Activated naive CD8-positive, alpha-beta T cell treated with anti-CD3 and anti-CD28 coated beads for 36 hours (primary cell): ENCODE results near the gene PROK2. TPM values are rescaled to one million over a fixed set of nuclear protein-coding genes. Genes with fewer than 3 reads are reported as not detected.
A peak's percentile ranks its signal among the peaks of the same experiment; 100 is the strongest.

Source experiments
- DNase-seq: peaks from one replicate; pipeline ENCODE4 v3.0.0; 2021
- H3K27ac Mint-ChIP-seq: one replicate; pipeline ENCODE4 v1.8.0; 2022; ENCODE audit warnings: mild to moderate bottlenecking, moderate library complexity, mixed read lengths
- H3K27me3 Mint-ChIP-seq: one replicate; pipeline ENCODE4 v1.8.0; 2022; ENCODE audit warnings: mild to moderate bottlenecking, mixed read lengths
- H3K36me3 Mint-ChIP-seq: one replicate; pipeline ENCODE4 v1.8.0; 2021; ENCODE audit warnings: mild to moderate bottlenecking, mixed read lengths
- H3K4me1 Mint-ChIP-seq: one replicate; pipeline ENCODE4 v1.8.0; 2021; ENCODE audit warnings: mixed read lengths
- H3K4me3 Mint-ChIP-seq: one replicate; pipeline ENCODE4 v1.8.0; 2022; ENCODE audit warnings: mild to moderate bottlenecking, moderate library complexity, mixed read lengths
- H3K9me3 Mint-ChIP-seq: one replicate; pipeline ENCODE4 v1.8.0; 2022; ENCODE audit warnings: mixed read lengths
- total RNA-seq, 2 experiments: library from RNA; stranded (reverse); gene quantifications; one replicate each; pipeline ENCODE4 v1.2.3, GENCODE V29; 2021

The PROK2 gene
- total RNA-seq, 2 experiments from 2014 or later: 0.34 TPM; not detected in 1

GRCh38 chr3:71776538-71776937 is 8.4 kb downstream of the PROK2 start:
- Mint-ChIP-seq H3K4me3 (no peak overlapping the region), H3K4me1 (no peaks in the 10 kb centered on the region), H3K36me3 (no peaks in the 10 kb centered on the region), H3K27me3 (peaks cover 30% of the 10 kb centered on the region), H3K27ac (no peak overlapping the region), H3K9me3 (no peaks in the 10 kb centered on the region)
- DNase-seq: no peak

GRCh38 chr3:71771884-71772283 is 13.1 kb downstream of the PROK2 start:
- Mint-ChIP-seq H3K4me1 (no peaks in the 10 kb centered on the region), H3K27me3 (peaks cover 4% of the 10 kb centered on the region), H3K4me3 (no peak overlapping the region), H3K27ac (no peak overlapping the region), H3K36me3 (no peaks in the 10 kb centered on the region), H3K9me3 (no peaks in the 10 kb centered on the region)
- DNase-seq: no peak

- H3K4me3 Mint-ChIP-seq: no peak overlapping the region
- no peak overlapping the region for H3K27ac Mint-ChIP-seq
These were observed 13.8 kb downstream of the PROK2 start for GRCh38 chr3:71771126-71771525.

GRCh38 chr3:71763426-71763825 is 21.5 kb downstream of the PROK2 start:
- Mint-ChIP-seq H3K27ac (no peak overlapping the region), H3K4me3 (no peak overlapping the region), H3K27me3 (peaks cover 21% of the 10 kb centered on the region), H3K4me1 (no peaks in the 10 kb centered on the region), H3K9me3 (no peaks in the 10 kb centered on the region), H3K36me3 (no peaks in the 10 kb centered on the region)
- no peak for DNase-seq

More at GRCh38 chr3:71771126-71771525, 13.8 kb downstream of the PROK2 start:
- peaks cover 4% of the 10 kb centered on the region for H3K27me3 Mint-ChIP-seq
- no peaks in the 10 kb centered on the region for H3K36me3 Mint-ChIP-seq
- no peaks in the 10 kb centered on the region for H3K9me3 Mint-ChIP-seq
- DNase-seq: no peak
- no peaks in the 10 kb centered on the region for H3K4me1 Mint-ChIP-seq

DNA sequence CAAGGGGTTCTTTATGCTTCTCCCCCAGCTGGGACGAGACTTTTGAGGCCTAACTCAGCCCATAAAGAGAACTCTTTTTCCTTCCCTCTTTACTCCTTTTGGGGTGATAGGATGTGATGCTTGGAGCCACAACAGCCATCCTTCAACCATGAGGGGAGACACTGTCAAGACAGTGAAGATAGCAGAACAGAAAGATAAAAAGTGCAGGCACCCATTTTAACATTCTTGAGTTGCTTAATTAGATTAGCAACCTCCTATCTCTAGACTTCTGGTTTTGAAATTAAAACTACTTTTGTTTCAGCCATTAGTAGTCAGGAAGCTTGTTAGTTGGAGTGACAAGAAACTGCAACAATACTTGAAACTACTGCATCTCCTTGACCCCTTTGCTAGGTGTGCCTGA is 24.8 kb downstream of the PROK2 start:
- Mint-ChIP-seq H3K36me3 (no peaks in the 10 kb centered on the region), H3K9me3 (no peaks in the 10 kb centered on the region), H3K27ac (no peak overlapping the region), H3K27me3 (peaks cover 40% of the 10 kb centered on the region), H3K4me3 (no peak overlapping the region), H3K4me1 (peaks cover 6% of the 10 kb centered on the region)
- DNase-seq: no peak

GRCh38 chr3:71759401-71759800 is 25.5 kb downstream of the PROK2 start:
- Mint-ChIP-seq H3K4me3 (no peak overlapping the region), H3K4me1 (peaks cover 6% of the 10 kb centered on the region), H3K27me3 (peaks cover 45% of the 10 kb centered on the region), H3K36me3 (no peaks in the 10 kb centered on the region), H3K9me3 (no peaks in the 10 kb centered on the region), H3K27ac (no peak overlapping the region)
- DNase-seq: no peak

DNA sequence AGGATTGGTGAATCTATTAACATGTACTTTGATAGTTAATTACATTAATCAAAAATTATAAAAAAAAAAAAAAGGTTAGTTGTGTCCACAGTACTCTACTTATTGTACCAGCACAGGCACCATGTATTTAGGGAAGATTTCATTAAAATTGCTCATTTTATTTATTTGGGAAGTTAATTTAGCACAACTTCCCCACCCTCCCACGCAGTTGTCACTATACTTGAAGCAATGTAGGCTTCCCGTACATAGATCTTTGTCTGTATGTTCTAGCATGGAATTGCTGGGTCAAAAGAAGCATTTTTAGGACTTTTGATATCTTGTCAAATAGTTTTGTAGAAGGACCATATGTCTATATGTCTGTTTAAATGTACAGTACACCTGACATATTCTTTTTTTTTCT is 26.9 kb downstream of the PROK2 start:
- Mint-ChIP-seq H3K36me3 (no peaks in the 10 kb centered on the region), H3K4me3 (no peak overlapping the region), H3K27me3 (peaks cover 46% of the 10 kb centered on the region), H3K9me3 (no peaks in the 10 kb centered on the region), H3K27ac (no peak overlapping the region), H3K4me1 (peaks cover 6% of the 10 kb centered on the region)
- no peak for DNase-seq

- no peak overlapping the region for H3K27ac Mint-ChIP-seq
- H3K4me1 Mint-ChIP-seq: peaks cover 6% of the 10 kb centered on the region
- H3K36me3 Mint-ChIP-seq: no peaks in the 10 kb centered on the region
- DNase-seq: no peak
- peaks cover 59% of the 10 kb centered on the region for H3K27me3 Mint-ChIP-seq
- peak overlapping the region; percentile 67 for H3K4me3 Mint-ChIP-seq
- no peaks in the 10 kb centered on the region for H3K9me3 Mint-ChIP-seq
These were observed 30.2 kb downstream of the PROK2 start for GRCh38 chr3:71754610-71755253.

GRCh38 chr3:71753701-71754609 is 31.0 kb downstream of the PROK2 start, which contains the start of gene GPR27:
Gene GPR27, plus strand, starts transcription at chr3:71753855. Its CDS starts 195 bp downstream, at chr3:71754050.
- Mint-ChIP-seq H3K4me3 (peak within 1 kb of the TSS; percentile 57), H3K27ac (no peak within 1 kb of the TSS), H3K9me3 (no peaks in the 10 kb centered on the region), H3K36me3 (no peaks in the 10 kb centered on the region), H3K27me3 (peaks cover 52% of the 10 kb centered on the region), H3K4me1 (peaks cover 6% of the 10 kb centered on the region)
- DNase-seq: peak; percentile 42

GRCh38 chr3:71752831-71753700 is 31.9 kb downstream of the PROK2 start:
- H3K27me3 Mint-ChIP-seq: peaks cover 50% of the 10 kb centered on the region
- no peaks in the 10 kb centered on the region for H3K36me3 Mint-ChIP-seq
- DNase-seq: peak; percentile 5
- H3K9me3 Mint-ChIP-seq: no peaks in the 10 kb centered on the region
- no peak overlapping the region for H3K27ac Mint-ChIP-seq
- H3K4me1 Mint-ChIP-seq: peaks cover 6% of the 10 kb centered on the region
- H3K4me3 Mint-ChIP-seq: peak overlapping the region; percentile 45

DNA sequence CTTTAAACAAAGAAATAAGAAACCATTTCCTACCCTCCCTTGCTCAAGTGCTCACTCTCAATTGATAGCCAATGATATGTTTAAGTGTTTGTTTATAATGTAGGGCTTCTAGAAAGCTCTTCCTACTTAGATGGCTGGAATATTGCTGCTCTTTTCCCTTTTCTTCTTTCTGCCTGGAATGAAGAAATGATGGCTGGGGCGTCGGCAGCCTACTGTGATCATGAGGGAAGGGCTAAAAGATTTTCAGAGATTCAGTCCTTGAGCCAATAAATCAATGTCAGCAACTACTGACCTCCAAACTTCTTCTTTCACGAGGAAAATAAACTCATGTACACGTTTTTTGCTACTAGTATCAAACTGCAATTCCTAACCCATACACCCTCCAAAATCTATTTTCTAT is 33.3 kb downstream of the PROK2 start:
- Mint-ChIP-seq H3K27me3 (peaks cover 44% of the 10 kb centered on the region), H3K4me1 (peaks cover 6% of the 10 kb centered on the region), H3K27ac (no peak overlapping the region), H3K9me3 (no peaks in the 10 kb centered on the region), H3K4me3 (no peak overlapping the region), H3K36me3 (no peaks in the 10 kb centered on the region)
- DNase-seq: no peak

DNA sequence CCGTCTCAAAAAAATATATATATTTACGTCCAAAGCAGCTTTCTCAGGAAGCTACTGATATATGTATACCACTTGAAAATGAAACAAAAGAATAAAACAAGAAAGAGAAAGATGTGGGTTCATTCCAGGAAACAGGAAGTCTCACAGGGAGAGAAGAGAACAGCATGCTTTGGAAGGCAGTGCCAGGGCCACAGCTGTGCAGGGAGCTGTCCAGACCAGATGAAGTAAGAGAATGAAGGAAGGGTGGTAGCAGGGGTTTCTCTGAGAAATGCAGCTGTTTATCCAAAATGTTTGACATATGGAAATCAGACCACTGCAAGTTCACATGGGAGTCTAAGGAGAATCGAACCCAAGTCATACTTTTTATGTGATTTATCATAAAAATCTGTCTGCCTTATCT is 40.2 kb downstream of the PROK2 start:
- Mint-ChIP-seq H3K9me3 (peaks cover 37% of the 10 kb centered on the region), H3K27me3 (no peaks in the 10 kb centered on the region), H3K27ac (no peak overlapping the region), H3K36me3 (peaks cover 4% of the 10 kb centered on the region), H3K4me1 (no peaks in the 10 kb centered on the region), H3K4me3 (no peak overlapping the region)
- DNase-seq: no peak

DNA sequence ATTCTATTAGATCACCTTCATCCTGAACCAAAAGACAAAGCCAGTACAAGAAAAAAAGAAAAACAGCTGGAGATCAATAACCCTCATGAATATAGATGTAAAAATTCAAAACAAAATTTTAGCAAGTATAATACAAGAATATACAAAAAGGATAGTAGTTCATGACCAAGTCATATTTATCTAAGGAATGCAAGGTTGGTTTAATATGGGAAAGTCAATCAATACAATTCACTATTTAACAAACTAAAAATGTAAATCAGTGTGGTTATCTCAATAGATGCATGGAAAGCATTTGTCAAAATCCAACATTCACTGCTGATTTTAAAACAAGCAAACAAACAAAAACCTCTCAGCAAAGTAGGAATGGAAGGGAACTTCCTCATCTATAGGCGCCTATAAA is 42.3 kb downstream of the PROK2 start:
- Mint-ChIP-seq H3K4me1 (no peaks in the 10 kb centered on the region), H3K9me3 (peaks cover 37% of the 10 kb centered on the region), H3K27me3 (peaks cover 7% of the 10 kb centered on the region), H3K4me3 (no peak overlapping the region), H3K36me3 (peaks cover 4% of the 10 kb centered on the region), H3K27ac (no peak overlapping the region)
- DNase-seq: no peak

DNA sequence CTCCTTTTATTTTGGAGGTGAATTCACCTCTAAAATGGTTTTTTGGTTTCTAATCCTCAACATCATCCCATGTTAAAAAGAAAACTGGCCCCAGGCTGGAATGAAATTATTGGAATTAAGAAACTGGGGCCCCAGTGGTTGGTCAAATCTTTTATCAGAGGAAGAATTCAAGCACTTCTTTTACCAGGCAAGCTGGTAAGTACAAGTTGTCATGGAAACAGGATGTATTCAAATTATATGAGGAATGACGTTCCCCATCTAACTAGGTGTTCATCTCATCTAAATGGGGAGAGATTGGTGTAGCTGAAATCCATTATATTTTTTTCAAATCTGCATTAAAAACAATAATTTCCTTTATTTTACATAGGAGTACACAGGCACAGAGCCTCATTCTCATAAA is 50.1 kb downstream of the PROK2 start:
- Mint-ChIP-seq H3K4me3 (no peak overlapping the region), H3K36me3 (peaks cover 2% of the 10 kb centered on the region), H3K4me1 (peaks cover 3% of the 10 kb centered on the region), H3K27me3 (peaks cover 15% of the 10 kb centered on the region), H3K27ac (no peak overlapping the region), H3K9me3 (peaks cover 6% of the 10 kb centered on the region)
- DNase-seq: no peak

DNA sequence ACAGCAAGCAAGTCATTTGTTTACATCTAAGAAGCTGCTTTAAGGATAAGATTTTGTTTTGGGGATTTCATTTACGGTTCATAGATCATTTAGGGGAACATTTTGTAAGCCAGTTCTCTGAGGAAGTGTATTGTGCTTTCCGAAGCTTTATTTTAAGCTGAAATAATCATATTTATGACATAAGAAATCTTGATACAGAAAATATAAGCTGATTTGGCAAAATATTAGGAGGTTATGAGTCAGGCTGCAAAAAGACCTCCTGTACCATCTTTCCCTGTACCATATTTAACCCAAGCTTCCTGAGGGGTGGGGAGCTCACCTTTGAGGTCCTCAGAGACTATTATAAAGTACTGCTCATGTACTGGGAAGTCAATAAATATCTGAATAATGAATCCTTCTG is 51.6 kb downstream of the PROK2 start:
- H3K36me3 Mint-ChIP-seq: peaks cover 2% of the 10 kb centered on the region
- H3K4me3 Mint-ChIP-seq: no peak overlapping the region
- H3K9me3 Mint-ChIP-seq: peaks cover 6% of the 10 kb centered on the region
- H3K27me3 Mint-ChIP-seq: peaks cover 12% of the 10 kb centered on the region
- no peak for DNase-seq
- H3K27ac Mint-ChIP-seq: no peak overlapping the region
- H3K4me1 Mint-ChIP-seq: peaks cover 14% of the 10 kb centered on the region
